ENCODE results near the gene NPB. TPM values are rescaled to one million over a fixed set of nuclear protein-coding genes. Genes with fewer than 3 reads are reported as not detected.

NPB gene
- total RNA-seq = 0.51 and 1.5 TPM in 2 replicates

GRCh38 chr17:81902023-81902652 is at the start of gene NPB:
Gene NPB, plus strand, starts transcription at chr17:81902238. Its CDS starts 40 bp downstream, at chr17:81902278.

GRCh38 chr17:81859906-81860755 is 41.9 kb upstream of the NPB start, which contains the start of gene P4HB:
Gene P4HB, minus strand, starts transcription at chr17:81860535. Its CDS starts 64 bp downstream, at chr17:81860471.

GRCh38 chr17:81870981-81871386 is 31.1 kb upstream of the NPB start, which contains the start of gene ARHGDIA:
Gene ARHGDIA, minus strand, starts transcription at chr17:81871337. Its CDS starts 1,407 bp downstream, at chr17:81869930.

GRCh38 chr17:81911277-81911961 is 9.4 kb downstream of the NPB start, which contains the start of gene PCYT2:
Gene PCYT2, minus strand, starts transcription at chr17:81911399. Its CDS starts 44 bp downstream, at chr17:81911355.

GRCh38 chr17:81917565-81918332 is 15.7 kb downstream of the NPB start, which contains the start of gene SIRT7:
Gene SIRT7, minus strand, starts transcription at chr17:81918176. Its CDS starts 45 bp downstream, at chr17:81918131.

GRCh38 chr17:81927653-81928543 is 25.9 kb downstream of the NPB start, which contains the start of gene MAFG:
Gene MAFG, minus strand, starts transcription at chr17:81927735. Its CDS starts 4,550 bp downstream, at chr17:81923185.

GRCh38 chr17:81947189-81947588 is 45.2 kb downstream of the NPB start, which contains the start of gene MYADML2:
Gene MYADML2, minus strand, starts transcription at chr17:81947233. Its CDS starts 5,492 bp downstream, at chr17:81941741.

Other genes starting within 250 kb of the NPB start
- not detected in 2 replicates for gene PDE6G, start 245.7 kb upstream of the NPB start, total RNA-seq
- gene OXLD1, start 235.6 kb upstream of the NPB start, total RNA-seq = 18.4 and 37.1 TPM in 2 replicates
- 5.3 and 11.0 TPM in 2 replicates for gene CCDC137, start 235.5 kb upstream of the NPB start, total RNA-seq
- gene ARL16, start 218.4 kb upstream of the NPB start, total RNA-seq = 17.8 and 19.4 TPM in 2 replicates
- 73.6 and 138 TPM in 2 replicates for gene HGS, start 218.2 kb upstream of the NPB start, total RNA-seq
- 4.2 and 7.8 TPM in 2 replicates for gene MRPL12, start 198.9 kb upstream of the NPB start, total RNA-seq
- 8.0 and 10.5 TPM in 2 replicates for gene SLC25A10, start 190.0 kb upstream of the NPB start, total RNA-seq
- not detected in 2 replicates for gene GCGR, start 98.1 kb upstream of the NPB start, total RNA-seq
- 82.5 and 97.7 TPM in 2 replicates for gene MCRIP1, start 68.9 kb upstream of the NPB start, total RNA-seq
- 0.09 TPM in 1 of 2 replicates, not detected in the other for gene PPP1R27, start 67.2 kb upstream of the NPB start, total RNA-seq
- 2,852 and 4,180 TPM in 2 replicates for gene P4HB, start 41.7 kb upstream of the NPB start, total RNA-seq
- 120 and 379 TPM in 2 replicates for gene ARHGDIA, start 30.9 kb upstream of the NPB start, total RNA-seq
- gene ALYREF, start 10.7 kb upstream of the NPB start, total RNA-seq = 76.3 and 110 TPM in 2 replicates
- gene ANAPC11, start 10.5 kb upstream of the NPB start, total RNA-seq = 84.9 and 198 TPM in 2 replicates
- 50.5 and 52.1 TPM in 2 replicates for gene PCYT2, start 9.2 kb downstream of the NPB start, total RNA-seq
- gene SIRT7, start 15.9 kb downstream of the NPB start, total RNA-seq = 13.1 and 20.2 TPM in 2 replicates
- gene MAFG, start 25.5 kb downstream of the NPB start, total RNA-seq = 28.2 and 32.5 TPM in 2 replicates
- gene PYCR1, start 35.1 kb downstream of the NPB start, total RNA-seq = 245 and 274 TPM in 2 replicates
- under 0.01 TPM in 1 of 2 replicates, not detected in the other for gene MYADML2, start 45.0 kb downstream of the NPB start, total RNA-seq
- gene NOTUM, start 58.9 kb downstream of the NPB start, total RNA-seq = 0.14 TPM in 1 of 2 replicates, not detected in the other
- gene ASPSCR1, start 75.4 kb downstream of the NPB start, total RNA-seq = 21.4 and 28.8 TPM in 2 replicates
- 11.3 and 17.7 TPM in 2 replicates for gene CENPX, start 120.6 kb downstream of the NPB start, total RNA-seq
- gene LRRC45, start 121.1 kb downstream of the NPB start, total RNA-seq = 10.1 and 13.3 TPM in 2 replicates
- 19.0 and 25.3 TPM in 2 replicates for gene RAC3, start 129.4 kb downstream of the NPB start, total RNA-seq
- gene DCXR, start 135.5 kb downstream of the NPB start, total RNA-seq = 30.7 and 48.7 TPM in 2 replicates
- 47.5 and 67.4 TPM in 2 replicates for gene RFNG, start 149.6 kb downstream of the NPB start, total RNA-seq
- gene GPS1, start 149.7 kb downstream of the NPB start, total RNA-seq = 90.3 and 111 TPM in 2 replicates
- gene DUS1L, start 163.6 kb downstream of the NPB start, total RNA-seq = 55.2 and 65.6 TPM in 2 replicates
- gene FASN, start 196.0 kb downstream of the NPB start, total RNA-seq = 104 and 307 TPM in 2 replicates

All from smooth muscle cell of the umbilical artery (primary cell).